ENCODE measurements around the gene MINDY4B.

The MINDY4B gene

GRCh38 chr3:150905339-150905738 lies at the start of gene MINDY4B:
TSS of gene MINDY4B (minus strand) at chr3:150905439. CDS start at chr3:150905439, 0 bp downstream.
- Histone ChIP-seq H3K79me2 (ENCODE audit: low read length) (no peaks in the 10 kb centered on the region), H2AFZ (ENCODE audit: low read length) (no peak within 1 kb of the TSS), H3K27ac (ENCODE audit: low read length) (no peak within 1 kb of the TSS), H3K4me1 (ENCODE audit: low read length) (no peaks in the 10 kb centered on the region), H3K4me3 (ENCODE audit: low read length) (no peak within 1 kb of the TSS), H3K36me3 (replicated peaks; ENCODE audit: insufficient read depth, low read length) (no peaks in the 10 kb centered on the region), H3K9ac (ENCODE audit: low read length) (no peak within 1 kb of the TSS), H3F3A (ENCODE audit: insufficient read depth, low read length) (no peaks in the 10 kb centered on the region), H3K9me2 (replicated peaks; ENCODE audit: insufficient read depth, low read length) (no peaks in the 10 kb centered on the region), H4K20me1 (ENCODE audit: insufficient read depth, low read length) (no peaks in the 10 kb centered on the region), H3K27me3 (replicated peaks; ENCODE audit: insufficient read depth, low read length) (no peaks in the 10 kb centered on the region), H3K4me2 (ENCODE audit: low read depth, low read length) (no peak within 1 kb of the TSS), H3K9me3 (replicated peaks; ENCODE audit: insufficient read depth, low read length) (no peaks in the 10 kb centered on the region)
- no peak for DNase-seq
- TF ChIP-seq EZH2 (optimal IDR thresholded peaks at IDR 0.05; ENCODE audit: low read depth, low read length) (no peak), CTCF (IDR thresholded peaks at IDR 0.05; ENCODE audit: low read length) (no peak), EZH2phosphoT487 (IDR thresholded peaks at IDR 0.05; ENCODE audit: low read length) (no peak)

- Histone ChIP-seq H3F3A (ENCODE audit: insufficient read depth, low read length) (no peaks in the 10 kb centered on the region), H3K4me1 (ENCODE audit: low read length) (no peaks in the 10 kb centered on the region), H3K4me2 (ENCODE audit: low read depth, low read length) (no peak overlapping the region), H3K36me3 (replicated peaks; ENCODE audit: insufficient read depth, low read length) (no peaks in the 10 kb centered on the region), H3K4me3 (ENCODE audit: low read length) (no peak overlapping the region), H3K27ac (ENCODE audit: low read length) (no peak overlapping the region), H4K20me1 (ENCODE audit: insufficient read depth, low read length) (no peaks in the 10 kb centered on the region), H3K9me3 (replicated peaks; ENCODE audit: insufficient read depth, low read length) (no peaks in the 10 kb centered on the region), H3K9me2 (replicated peaks; ENCODE audit: insufficient read depth, low read length) (no peaks in the 10 kb centered on the region), H2AFZ (ENCODE audit: low read length) (no peak overlapping the region), H3K79me2 (ENCODE audit: low read length) (no peaks in the 10 kb centered on the region), H3K27me3 (replicated peaks; ENCODE audit: insufficient read depth, low read length) (no peaks in the 10 kb centered on the region), H3K9ac (ENCODE audit: low read length) (no peak overlapping the region)
- DNase-seq = no peak
- TF ChIP-seq EZH2 (optimal IDR thresholded peaks at IDR 0.05; ENCODE audit: low read depth, low read length) (no peak), CTCF (IDR thresholded peaks at IDR 0.05; ENCODE audit: low read length) (no peak), EZH2phosphoT487 (IDR thresholded peaks at IDR 0.05; ENCODE audit: low read length) (no peak)
Measured at GRCh38 chr3:150951923-150952322, 46.7 kb upstream of the MINDY4B start.

- Histone ChIP-seq H3K36me3 (replicated peaks; ENCODE audit: insufficient read depth, low read length) (no peaks in the 10 kb centered on the region), H3F3A (ENCODE audit: insufficient read depth, low read length) (no peaks in the 10 kb centered on the region), H3K79me2 (ENCODE audit: low read length) (no peaks in the 10 kb centered on the region), H3K9me2 (replicated peaks; ENCODE audit: insufficient read depth, low read length) (no peaks in the 10 kb centered on the region), H2AFZ (ENCODE audit: low read length) (no peak overlapping the region), H4K20me1 (ENCODE audit: insufficient read depth, low read length) (no peaks in the 10 kb centered on the region), H3K4me2 (ENCODE audit: low read depth, low read length) (no peak overlapping the region), H3K27ac (ENCODE audit: low read length) (no peak overlapping the region), H3K4me3 (ENCODE audit: low read length) (no peak overlapping the region), H3K4me1 (ENCODE audit: low read length) (peaks cover 15% of the 10 kb centered on the region), H3K9me3 (replicated peaks; ENCODE audit: insufficient read depth, low read length) (no peaks in the 10 kb centered on the region), H3K9ac (ENCODE audit: low read length) (no peak overlapping the region), H3K27me3 (replicated peaks; ENCODE audit: insufficient read depth, low read length) (no peaks in the 10 kb centered on the region)
- TF ChIP-seq CTCF (IDR thresholded peaks at IDR 0.05; ENCODE audit: low read length) (no peak), EZH2phosphoT487 (IDR thresholded peaks at IDR 0.05; ENCODE audit: low read length) (no peak), EZH2 (optimal IDR thresholded peaks at IDR 0.05; ENCODE audit: low read depth, low read length) (no peak)
- DNase-seq = no peak
Measured at GRCh38 chr3:150945226-150946032, 40.2 kb upstream of the MINDY4B start.

Measured in MM.1S (cell line).